Peyer's patch (tissue), 4 donors: ENCODE data around the gene DARS1.

ENCODE experiments used
- POLR2A ChIP-seq, 2 donors: fragments of 450-650 bp; IDR thresholded peaks; one replicate each; pipeline ENCODE4 v1.5.1; 2017; ENCODE audit warnings: antibody characterized with exemption in 2 of 2, mild to moderate bottlenecking in 2 of 2, moderate library complexity in 2 of 2
- TF ChIP-seq, protein P1 (sequence below), 6 experiments: fragments of 450-650 bp in 4 of 6; fragments of 200-600 bp in 2 of 6; sonication (generic) in 1 of 6; IDR thresholded peaks; one replicate each; pipeline ENCODE4 v1.5.1; 2017 to 2019; ENCODE audit warnings: antibody characterized with exemption in 6 of 6, mild to moderate bottlenecking in 3 of 6, moderate library complexity in 1 of 6

DNA sequence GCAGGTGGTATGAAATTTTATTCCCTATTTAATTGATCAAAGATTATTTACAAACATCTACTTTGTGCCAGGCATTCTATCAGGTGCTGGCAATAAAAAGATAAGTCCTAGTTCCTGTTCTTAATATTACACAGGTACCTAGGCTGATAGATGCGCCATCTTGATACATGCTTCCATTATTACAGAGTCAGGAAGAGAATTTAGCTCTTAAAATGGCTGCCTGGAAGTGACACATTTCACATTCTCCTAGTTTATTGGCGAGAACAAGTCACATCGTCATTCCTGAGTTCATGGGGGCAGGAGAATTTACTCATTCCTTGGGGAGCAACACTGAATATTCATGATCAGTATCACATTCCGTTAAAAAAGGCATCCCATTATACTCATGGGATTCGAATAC is 1.1 kb upstream of the DARS1 start:
- TF ChIP-seq, protein P1, sequence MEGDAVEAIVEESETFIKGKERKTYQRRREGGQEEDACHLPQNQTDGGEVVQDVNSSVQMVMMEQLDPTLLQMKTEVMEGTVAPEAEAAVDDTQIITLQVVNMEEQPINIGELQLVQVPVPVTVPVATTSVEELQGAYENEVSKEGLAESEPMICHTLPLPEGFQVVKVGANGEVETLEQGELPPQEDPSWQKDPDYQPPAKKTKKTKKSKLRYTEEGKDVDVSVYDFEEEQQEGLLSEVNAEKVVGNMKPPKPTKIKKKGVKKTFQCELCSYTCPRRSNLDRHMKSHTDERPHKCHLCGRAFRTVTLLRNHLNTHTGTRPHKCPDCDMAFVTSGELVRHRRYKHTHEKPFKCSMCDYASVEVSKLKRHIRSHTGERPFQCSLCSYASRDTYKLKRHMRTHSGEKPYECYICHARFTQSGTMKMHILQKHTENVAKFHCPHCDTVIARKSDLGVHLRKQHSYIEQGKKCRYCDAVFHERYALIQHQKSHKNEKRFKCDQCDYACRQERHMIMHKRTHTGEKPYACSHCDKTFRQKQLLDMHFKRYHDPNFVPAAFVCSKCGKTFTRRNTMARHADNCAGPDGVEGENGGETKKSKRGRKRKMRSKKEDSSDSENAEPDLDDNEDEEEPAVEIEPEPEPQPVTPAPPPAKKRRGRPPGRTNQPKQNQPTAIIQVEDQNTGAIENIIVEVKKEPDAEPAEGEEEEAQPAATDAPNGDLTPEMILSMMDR (IDR thresholded peaks at IDR 0.05): no peak
- TF ChIP-seq POLR2A (IDR thresholded peaks at IDR 0.05): no peak
